Activated naive CD4-positive, alpha-beta T cell (primary cell): ENCODE measurements around the gene MBD3.
"Not testable (repeated sequence)": the region's sequence is repeated elsewhere in the genome, so short reads cannot be mapped to it uniquely, and the experiment has no call there.

Experiments
- DNase-seq, 4 experiments: peaks; one replicate each; lab custom pipeline; 2025; lab: John Stamatoyannopoulos, UW

The MBD3 gene, protein sequence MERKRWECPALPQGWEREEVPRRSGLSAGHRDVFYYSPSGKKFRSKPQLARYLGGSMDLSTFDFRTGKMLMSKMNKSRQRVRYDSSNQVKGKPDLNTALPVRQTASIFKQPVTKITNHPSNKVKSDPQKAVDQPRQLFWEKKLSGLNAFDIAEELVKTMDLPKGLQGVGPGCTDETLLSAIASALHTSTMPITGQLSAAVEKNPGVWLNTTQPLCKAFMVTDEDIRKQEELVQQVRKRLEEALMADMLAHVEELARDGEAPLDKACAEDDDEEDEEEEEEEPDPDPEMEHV

DNA sequence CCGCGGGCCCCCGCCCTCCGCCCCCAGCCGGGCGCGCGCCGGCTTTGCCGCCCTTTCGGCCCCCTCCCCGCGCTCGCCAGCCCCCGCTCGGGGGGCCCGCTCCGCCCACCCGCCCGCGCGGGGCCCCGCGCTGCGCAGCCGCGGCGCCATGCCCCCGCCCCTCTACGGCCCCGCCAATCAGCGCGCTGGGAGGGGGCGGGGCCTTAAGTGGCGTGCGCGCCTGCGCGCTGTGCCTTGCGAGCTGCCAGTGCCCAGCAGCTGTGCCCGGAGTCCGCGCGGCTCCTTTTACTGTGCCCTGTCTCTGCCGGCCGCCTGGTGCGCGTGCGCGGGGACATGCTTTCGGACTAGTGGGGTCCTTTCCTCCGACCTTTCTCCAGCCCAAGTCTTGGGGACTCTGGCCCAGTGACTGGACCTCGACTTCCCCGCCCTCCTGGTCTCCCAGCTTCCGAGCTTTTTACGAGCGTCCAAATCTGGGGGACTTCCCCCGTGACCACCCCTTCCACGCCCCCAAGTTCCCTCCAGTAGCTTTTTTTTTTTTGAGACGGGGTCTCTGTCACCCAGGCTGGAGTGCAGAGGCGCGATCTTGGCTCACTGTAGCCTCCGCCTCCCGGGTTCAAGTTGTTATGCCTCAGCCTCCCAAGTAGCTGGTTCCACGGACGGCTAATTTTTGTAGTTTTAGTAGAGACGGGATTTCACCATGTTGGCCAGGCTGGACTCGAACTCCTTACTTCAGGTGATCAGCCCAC, at the start of gene MBD3:
Gene MBD3, minus strand, starts transcription at position 111 of the 746 bp plus-strand sequence. CDS start 234 bp downstream, outside the sequence.
- peak; percentile 67 to 87 (median 78) for DNase-seq

DNA sequence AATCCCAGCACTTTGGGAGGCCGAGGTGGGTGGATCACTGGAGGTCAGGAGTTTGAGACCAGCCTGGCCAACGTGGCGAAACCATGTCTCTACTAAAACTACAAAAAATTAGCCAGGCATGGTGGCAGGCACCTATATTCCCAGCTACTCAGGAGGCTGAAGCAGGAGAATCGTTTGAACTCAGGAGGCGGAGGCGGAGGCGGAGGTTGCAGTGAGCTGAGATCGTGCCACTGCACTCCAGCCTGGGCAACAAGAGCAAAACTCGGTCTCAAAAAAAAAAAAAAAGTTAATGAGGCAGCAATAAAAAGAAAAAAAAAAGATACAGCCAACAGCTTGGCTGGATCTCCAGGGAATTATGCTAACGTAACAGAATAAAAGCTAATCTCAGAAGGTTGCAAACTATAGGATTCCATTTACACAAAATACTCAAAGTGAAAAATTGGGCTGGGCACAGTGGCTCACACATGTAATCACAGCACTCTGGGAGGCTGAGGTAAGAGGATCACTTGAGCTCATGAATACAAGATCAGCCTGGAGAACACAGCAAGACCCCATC, 48.3 kb upstream of the MBD3 start:
- DNase-seq, result not testable (repeated sequence)

DNA sequence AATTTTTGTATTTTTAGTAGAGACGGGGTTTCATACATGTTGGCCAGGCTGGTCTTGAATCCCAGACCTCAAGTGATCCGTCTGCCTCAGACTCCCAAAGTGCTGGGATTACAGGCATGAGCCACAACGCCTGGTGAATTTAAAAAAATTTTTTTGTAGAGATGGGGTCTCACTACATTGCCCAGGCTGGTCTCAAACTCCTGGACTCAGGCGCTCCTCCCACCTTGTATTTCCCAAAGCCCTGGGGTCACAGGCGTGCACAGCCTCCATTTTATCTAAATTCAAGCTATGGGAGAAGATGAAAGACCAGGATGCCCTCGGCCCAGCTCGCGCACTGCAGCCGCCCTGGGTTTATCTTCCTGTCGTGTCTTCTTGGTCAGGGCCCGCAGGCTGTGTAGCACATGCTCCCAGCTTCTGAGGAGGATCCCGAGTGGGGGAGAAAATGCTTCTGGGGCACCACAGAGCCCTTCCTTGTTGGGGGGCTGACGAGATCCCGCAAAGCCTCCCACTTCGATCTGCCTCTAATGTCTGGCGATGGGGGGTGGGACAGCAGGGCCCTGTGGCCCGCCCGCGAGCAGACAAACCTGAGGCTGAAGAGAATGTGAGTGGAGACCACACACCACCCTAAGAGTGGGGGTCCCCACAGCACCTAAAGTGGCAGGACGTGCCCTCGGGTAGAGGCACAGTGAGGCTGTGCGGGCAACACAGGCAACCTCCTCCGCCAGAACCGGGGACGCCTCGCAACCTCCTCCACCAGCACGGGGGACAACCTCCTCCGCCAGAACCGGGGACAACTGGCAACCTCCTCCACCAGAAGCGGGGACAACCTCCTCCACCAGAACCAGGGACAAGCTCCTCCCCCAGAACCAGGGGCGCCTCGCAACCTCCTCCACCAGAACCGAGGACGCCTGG, 43.9 kb upstream of the MBD3 start:
- no peak for DNase-seq

DNA sequence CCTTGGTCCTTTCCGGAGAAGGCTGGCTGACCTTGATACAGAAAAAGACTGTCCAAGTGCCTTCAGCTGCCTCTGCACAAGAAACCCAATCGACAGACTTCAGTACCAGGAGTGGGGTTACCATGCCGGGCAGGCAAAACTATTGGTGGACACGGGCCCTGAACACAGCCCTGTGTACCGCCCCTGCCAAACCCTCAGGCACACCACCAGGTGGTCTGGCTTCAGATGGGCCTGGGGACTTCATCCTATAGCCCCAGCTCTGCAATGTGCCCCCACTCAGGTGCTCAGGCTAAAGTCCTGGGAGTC, 42.2 kb upstream of the MBD3 start:
- DNase-seq, result no peak

DNA sequence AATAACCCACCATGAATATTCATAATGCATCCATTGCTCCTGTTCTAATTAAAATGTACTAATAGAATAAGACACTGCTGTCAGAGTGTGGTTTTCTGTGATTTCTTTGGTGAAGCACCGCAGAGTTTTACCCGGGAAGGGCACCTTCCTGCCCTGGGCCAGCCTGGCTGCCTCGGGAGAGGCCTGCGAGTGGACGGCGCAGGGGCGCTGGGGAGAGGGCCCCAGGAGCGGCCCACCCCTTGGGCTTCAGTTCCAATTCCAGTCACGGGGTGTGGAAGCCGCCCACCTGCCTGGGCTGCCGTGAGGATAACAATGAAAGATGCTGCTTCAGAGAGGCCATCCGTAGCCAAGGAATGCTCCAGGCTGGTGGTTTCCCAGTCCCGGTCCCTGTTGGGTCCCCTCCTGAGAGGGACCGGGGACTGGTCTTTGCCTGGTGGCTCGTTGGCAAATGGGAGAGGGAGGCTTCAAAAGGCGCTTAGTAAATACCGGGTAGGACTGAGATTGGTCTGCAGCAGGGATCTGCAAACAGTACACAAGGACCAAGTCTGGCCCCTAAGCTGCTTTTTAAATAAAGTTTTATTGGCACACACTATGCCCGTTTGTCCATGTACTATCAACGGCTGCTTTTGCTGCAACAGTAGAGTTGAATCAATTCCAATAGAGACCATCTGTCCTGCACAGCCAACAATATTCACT, 41.7 kb upstream of the MBD3 start:
- DNase-seq, result no peak

DNA sequence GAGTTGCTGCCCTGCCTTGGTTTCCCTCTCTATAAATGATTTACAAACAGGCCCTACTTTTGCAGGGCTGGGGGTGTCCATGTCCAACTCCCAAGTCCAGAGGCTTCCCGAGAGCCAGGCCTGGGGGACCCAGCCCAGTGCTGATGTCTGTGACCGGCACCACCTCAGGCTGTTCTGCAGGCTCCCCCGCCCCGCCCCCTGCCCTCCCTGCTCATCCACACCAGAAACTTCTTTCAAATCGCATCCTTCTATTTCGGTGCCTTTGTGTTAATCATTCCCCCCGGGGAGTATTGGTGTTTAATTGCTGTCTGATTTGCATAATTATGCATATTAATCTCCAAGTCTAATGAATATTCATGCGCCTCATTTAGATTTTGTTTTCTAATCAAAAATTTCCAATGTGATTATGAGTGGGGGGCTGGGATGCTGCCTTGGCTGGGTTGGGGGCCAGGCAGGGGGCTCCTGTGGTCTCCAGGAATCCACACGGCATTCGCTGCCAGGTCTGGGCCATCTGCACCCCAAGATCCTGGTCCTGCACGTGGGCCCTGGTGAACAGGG, 40.7 kb upstream of the MBD3 start:
- DNase-seq, result no peak

DNA sequence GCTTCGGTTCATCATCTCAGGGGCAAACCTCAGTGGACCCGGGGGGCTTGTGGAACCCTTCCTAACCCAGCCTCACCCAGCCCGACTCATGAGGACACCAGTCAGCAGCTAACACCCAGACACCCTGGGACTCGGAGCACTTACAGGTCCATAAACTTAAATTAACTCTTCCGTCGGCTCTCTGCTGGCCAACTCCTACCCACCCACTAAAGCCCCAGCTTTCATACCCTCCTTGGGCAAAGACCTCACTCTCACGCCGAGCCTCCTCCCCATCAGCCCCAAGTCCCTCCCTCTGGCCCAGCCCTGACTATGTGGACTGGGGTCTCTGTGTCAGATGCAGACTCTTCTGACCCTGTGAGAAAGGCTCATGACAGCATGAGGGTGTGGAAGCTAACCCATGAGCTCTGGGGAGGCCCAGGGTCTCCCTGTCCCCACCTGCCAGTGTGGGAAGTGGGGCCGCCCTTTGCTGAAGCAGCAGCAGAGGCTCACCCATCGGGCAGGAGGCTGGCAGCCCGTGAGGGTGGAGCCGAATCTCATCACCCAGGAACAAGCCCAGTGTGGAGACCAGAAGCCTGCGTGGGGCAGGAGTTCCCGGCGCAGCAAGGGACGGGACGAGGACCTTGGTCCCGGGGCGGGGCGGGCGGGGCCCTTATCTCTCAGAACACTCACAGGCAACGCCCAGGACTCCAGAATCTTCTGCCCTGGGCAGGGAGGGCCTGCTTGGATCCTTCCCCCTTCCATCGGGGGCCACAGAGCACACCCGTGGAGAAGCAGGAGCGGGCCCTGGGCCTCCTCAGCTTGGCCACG, 40.0 kb upstream of the MBD3 start:
- no peak for DNase-seq

DNA sequence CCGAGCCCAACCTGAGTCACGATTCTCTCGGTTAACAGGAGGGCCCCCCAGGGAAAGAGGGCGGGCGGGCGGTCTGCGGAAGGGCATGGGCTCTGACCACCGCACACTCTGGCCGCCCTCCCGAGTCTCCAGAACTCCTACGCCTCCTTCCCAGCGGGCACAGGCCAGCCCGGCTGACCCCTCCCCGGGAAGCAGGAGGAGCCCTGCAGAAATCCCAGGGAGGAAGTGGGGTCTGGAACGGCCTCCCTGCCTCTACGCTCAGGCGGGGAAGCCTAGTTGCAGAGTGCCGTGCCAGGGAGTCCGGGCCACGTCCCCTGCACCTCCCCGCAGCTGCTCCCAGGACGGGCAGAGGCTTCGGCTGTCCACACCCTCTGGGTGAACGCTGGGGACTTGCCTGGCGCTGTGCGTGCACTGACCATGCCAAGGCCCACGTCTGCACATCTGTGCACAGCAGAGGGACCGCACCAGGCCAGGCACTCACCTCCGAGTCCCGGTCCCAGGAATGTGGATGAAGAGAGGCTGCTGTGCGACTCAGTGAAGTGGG, 39.0 kb upstream of the MBD3 start:
- no peak for DNase-seq

DNA sequence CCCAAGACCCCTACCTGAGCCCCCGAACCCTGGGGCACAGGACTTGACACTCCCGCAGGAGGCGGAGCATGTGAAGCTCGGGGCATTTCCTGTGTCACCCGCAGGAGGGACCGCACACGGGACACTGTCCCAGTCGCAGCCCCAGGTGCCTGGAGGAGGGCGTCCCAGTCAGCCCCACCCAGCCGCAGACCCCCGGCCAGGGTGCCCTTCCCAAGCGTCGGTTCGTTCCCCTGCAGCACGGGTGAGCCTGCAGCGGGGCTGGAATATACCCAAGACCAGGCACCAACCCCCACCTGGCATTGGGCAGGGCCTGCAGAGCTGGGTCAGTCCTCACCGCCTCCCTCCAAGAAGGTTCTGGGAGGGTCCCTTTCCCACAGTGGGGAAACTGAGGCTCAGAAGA, 38.1 kb upstream of the MBD3 start:
- DNase-seq, result no peak

DNA sequence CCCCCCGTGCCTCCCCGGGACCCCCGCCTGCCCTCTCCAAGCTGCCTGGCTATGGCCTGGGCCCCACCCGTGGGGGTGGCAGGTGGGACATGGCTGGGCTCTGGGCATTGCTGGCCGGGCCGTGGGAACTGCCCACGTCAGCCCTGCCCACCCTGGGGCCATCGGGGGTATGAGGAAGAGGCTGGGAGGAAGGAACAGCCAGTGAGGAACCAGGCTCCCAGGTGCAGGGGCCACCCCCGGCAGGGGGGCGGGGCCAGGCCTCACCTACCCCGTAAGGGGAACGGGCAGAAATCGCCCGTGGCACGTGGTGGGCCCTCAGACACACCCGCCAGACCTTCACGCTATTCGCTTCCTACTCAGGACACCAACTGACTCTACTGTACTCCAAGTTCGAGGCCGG, 37.3 kb upstream of the MBD3 start:
- no peak for DNase-seq

DNA sequence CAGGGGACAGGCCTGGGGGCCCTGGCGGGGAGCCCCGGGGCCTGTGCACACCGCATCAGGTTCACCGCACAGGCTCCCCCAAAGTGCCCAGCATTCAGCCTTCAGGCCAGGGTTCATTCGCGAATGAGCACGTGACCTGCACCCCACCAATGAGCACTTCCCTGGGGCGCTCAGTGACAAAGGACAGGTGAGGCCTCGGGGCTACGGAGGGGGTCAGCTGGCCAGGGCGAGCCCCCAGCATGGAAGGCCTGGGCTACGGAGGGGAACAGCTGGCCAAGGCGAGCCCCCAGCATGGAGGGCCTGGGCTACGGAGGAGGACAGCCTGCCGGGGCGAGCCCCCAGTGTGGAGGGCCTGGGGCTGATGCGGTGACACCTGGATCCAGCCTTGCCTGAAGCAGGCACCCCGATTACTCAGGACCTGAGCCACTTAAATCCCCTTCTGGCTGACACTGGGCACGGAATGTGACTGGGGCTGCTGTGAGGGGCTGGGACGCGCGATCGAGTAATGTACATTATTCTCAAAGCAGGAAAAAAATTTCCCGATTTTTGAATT, 36.7 kb upstream of the MBD3 start:
- DNase-seq, result no peak

DNA sequence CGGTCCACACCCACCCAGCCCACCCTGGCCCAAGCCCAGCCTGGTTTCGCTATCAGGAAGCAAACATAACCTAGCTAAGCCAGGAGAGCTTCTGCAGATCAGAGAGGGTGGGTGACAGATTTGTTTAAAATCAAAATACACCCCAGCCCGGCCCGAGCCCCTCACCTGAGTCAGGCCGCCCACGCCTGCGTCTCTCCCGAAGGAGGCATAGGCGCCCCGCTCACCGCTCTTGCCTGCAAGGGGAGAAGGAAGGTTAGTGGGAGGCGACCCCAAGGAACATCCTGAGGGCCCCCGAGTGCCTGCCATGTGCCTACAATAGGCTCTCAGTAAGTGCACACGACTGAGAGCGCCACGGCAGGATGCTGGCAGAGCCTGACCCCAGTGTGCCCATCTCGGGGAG, 34.5 kb upstream of the MBD3 start:
- DNase-seq, result no peak

DNA sequence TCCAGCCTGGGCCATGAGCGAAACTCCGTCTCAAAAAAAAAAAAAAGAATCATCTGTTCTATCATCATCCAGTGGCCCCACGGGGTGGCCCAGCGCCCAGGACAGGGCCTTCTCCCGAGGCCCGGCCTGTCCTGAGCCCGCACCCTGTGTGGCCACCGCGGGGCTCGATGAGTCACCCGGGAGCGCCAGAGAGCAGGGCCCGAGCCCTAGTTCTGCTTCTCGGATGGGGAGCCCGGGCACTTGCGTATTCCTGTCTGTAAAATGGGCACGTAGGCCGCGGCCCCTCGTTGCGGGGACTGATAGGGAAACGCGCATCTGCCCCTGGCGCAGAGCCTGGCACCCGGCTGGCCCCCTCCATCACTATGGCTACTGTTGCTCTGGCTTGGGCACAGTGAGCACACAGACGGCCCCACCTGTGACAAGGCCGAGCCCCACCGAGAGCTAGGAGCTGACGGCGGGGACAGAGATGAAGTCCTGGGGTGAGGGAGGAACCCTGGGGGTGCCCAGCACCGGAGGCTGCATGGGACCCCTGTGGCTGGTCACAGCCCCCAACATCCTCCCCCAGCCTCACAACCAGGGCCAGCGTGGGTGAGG, 33.8 kb upstream of the MBD3 start:
- DNase-seq, result no peak

DNA sequence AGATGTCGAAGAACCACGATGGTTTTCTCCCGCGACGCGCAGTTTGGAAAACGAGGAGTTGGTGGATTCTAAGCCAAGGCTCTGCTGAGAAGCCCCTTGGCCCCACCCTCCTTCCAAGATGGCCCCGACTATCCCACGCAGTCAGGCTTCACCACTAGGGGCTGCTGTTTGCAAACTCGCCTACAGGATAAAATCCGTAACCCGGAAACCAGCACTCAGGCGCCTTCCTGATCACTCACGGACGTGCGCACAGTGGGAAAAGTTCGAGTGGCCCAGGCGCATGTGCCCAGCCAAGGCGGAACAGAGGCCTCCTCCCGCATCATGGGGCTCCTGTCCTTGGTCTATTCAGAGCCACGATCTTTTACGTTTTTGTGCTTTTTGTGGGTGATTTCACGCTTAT, 31.8 kb upstream of the MBD3 start:
- peak in 2 of 4 experiments; percentile 22 to 36 for DNase-seq

DNA sequence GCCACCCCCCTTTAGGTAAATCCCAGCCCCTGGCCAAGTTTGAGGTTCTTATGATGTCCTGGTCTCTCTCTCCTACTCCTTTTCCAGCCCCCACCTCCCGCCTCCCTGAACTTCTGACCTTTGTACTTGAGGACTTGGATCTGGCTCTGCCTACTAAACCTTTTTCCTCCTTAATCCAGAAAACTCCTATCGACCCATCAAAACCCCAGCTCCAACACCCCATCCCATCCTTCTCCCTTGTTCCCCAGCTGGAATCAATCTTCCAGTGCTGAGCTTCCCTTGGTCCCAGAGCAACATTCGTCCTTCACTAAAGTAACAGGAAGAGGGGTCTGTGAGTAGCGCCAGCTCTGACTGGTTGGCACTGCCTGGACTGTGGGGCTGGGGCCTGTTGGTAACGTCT, 29.9 kb upstream of the MBD3 start:
- DNase-seq, result no peak

DNA sequence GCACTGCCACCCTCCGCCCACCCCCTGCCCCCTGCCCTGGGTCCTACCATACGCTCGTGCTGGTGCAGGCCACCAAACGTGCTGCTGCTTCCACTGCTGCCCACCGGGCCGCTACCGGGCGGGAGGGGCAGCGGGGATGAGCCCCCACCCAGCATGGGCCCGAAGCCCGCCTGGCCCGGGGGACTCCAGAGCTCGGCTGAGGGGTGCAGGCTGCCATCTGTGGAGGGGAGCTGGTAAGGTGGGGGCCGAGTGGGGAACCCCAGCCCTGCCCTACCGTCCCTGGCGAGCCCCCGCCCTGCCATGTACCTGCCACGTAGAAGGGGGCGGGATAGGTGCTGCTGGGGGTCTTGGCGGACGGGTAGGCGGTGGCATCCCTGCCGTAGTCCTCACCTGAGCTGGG, 29.3 kb upstream of the MBD3 start:
- no peak for DNase-seq

DNA sequence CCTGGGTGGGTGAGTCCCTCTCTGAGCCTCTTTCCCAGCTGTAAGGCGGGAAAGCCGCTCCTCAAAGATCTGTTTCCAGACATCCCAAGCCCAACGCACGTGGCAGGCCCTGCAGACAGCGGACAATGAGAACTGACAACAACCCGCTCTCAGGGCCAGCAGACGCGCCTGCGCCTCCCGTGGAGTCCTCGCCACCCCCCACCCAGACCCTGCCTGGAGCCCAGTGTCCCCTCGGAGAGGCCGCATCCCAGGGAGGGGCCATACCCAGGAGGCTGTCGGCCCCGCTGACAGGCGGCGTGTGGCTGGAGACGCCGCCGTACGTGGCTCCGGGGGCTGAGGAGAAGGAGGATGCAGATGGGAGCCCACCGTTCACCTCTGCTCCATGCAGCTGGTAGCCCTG, 28.9 kb upstream of the MBD3 start:
- no peak for DNase-seq

DNA sequence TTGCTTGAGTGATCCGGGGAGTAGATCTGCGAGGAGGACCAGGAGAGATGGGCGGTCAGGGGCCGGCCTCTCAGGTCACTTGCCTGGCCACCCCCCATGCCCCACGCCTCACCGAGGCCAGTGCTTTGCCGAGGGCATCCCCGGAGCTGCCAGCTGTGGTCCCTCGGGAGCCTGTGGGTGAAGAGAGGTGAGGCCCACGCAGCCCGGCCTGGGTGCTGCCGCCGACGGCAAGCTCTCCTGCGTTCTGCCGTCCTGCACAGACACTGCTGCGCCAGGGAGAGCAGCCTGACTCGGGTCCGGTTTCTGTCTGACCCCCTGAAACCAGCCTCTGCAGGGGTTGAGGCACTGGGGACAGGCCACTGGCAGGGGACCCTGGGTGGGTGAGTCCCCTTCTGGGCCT, 28.4 kb upstream of the MBD3 start:
- DNase-seq, result no peak

DNA sequence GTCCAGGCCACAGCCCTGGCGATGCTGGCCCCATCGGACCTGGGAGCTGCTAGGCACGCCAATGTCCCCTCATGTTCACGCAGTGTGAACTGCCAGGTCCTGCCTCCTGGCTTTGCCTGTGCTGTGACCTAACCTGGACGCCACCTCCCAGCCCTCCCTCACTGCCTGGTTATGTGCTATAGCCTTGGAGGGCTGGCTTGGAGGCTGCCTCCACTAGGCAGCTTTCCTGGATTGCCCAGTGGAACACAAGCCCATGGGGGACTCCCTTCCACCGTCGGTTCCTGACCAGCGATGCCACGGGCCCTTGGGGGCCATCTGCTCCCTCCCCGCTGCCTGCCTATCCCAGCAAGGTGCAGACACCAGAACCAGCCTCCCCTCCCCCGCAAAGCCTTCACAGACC, 27.8 kb upstream of the MBD3 start:
- DNase-seq, result no peak

DNA sequence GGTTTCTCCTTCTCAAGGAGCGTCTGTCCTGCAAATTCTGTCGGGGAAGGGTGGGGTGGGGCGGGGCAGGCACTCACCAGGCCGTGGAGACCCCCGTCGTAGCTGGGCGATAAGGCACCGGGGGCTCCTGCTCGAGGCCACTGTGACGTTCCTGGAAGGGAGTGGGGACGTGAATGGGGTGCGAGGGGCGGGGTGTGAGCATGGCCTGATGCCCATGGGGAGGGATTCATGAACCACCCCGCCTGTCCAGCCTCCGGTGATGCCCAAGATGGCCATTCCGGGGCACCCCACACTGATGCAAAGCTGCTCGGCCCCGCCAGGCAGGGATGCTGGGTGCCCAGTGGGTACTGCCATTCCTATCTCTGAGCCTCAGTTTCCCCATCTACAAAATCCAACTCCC, 27.0 kb upstream of the MBD3 start:
- DNase-seq, result no peak
